Duodenal mucosa (tissue), 2 donors: ENCODE results near the gene APMAP.
"Not testable (repeated sequence)": the region's sequence is repeated elsewhere in the genome, so short reads cannot be mapped to it uniquely, and the experiment has no call there.

Experiments used
- H3K27ac ChIP-seq: one replicate; pipeline ENCODE4 v1.7.0; 2013; ENCODE audit warnings: low read depth, low read length
- H3K27me3 ChIP-seq, 2 donors: one replicate each; pipeline ENCODE4 v1.7.0; 2013; ENCODE audit warnings: low read length in 2 of 2, control low read depth in 1 of 2; ENCODE audit not compliant: insufficient read depth in 2 of 2, control insufficient read depth in 1 of 2
- H3K36me3 ChIP-seq, 2 donors: one replicate each; pipeline ENCODE4 v1.7.0; 2013; ENCODE audit warnings: low read length in 2 of 2, control low read depth in 1 of 2; ENCODE audit not compliant: insufficient read depth in 2 of 2, control insufficient read depth in 1 of 2
- H3K4me1 ChIP-seq, 2 donors: one replicate each; pipeline ENCODE4 v1.7.0; 2013; ENCODE audit warnings: low read length in 2 of 2, control low read depth in 1 of 2; ENCODE audit not compliant: insufficient read depth in 2 of 2, control insufficient read depth in 1 of 2
- H3K4me3 ChIP-seq, 2 donors: one replicate each; pipeline ENCODE4 v1.7.0; 2013; ENCODE audit warnings: low read length in 2 of 2, low read depth in 1 of 2
- H3K9ac ChIP-seq, 2 donors: one replicate each; pipeline ENCODE4 v1.7.0; 2013; ENCODE audit warnings: low read length in 2 of 2, low read depth in 1 of 2
- H3K9me3 ChIP-seq, 2 donors: one replicate each; pipeline ENCODE4 v1.7.0; 2013; ENCODE audit warnings: low read length in 2 of 2, control low read depth in 1 of 2; ENCODE audit not compliant: control insufficient read depth in 1 of 2

The APMAP gene

DNA sequence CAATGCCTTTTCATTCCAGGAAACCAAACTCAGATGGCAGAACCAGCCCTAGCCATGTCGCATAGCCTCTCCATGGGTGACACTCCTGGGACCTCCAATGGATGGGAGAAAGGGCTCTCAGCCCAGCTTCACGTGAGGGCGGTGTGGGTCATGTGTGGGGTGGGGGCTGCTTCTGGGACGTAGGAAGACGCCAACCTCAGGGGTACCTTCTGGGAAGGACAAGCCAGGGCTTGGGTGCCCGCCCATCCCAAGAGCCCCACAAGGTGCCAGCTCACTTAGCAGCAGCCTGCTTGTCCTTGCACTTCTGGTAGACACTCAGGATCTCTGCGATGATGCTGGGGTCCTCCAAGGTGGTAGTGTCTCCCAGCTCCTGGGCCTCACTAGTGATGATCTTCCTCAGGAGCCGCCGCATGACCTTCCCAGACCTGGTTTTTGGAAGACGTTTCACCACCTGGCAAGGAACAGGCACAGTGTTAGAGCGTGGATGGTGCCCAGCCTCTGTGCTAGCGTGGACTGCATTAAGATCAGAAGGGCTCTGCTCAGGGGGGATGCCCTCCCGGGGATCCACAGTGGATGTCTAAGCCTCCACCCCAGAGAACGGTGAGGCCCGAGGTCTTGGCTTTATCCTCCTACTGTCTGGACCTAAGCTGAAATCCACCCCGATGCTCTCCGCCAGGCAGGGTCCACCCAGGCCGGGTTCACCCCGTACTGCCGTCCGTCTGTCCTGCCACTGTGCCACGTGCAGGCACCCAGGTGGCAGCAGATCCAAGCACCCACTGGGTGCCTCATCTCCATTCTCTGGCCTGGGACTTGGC is 15.1 kb upstream of the APMAP start:
- no peaks in the 10 kb centered on the region for H3K9me3 ChIP-seq
- peaks cover 52 to 81% of the 10 kb centered on the region in 2 donors for H3K36me3 ChIP-seq

GRCh38 chr20:25006431-25007167 is 14.0 kb upstream of the APMAP start:
- no peak overlapping the region for H3K27ac ChIP-seq
- no peaks in the 10 kb centered on the region for H3K4me1 ChIP-seq
- peaks cover 43 to 72% of the 10 kb centered on the region in 2 donors for H3K36me3 ChIP-seq
- H3K27me3 ChIP-seq: no peaks in the 10 kb centered on the region
- H3K9me3 ChIP-seq: no peaks in the 10 kb centered on the region
- H3K9ac ChIP-seq: no peak overlapping the region
- no peak overlapping the region for H3K4me3 ChIP-seq

More for the DNA sequence above, 15.1 kb upstream of the APMAP start:
- Histone ChIP-seq H3K9ac (no peak overlapping the region), H3K27me3 (no peaks in the 10 kb centered on the region), H3K27ac (no peak overlapping the region), H3K4me3 (no peak overlapping the region), H3K4me1 (no peaks in the 10 kb centered on the region)

GRCh38 chr20:25005661-25006060 is 13.1 kb upstream of the APMAP start:
- Histone ChIP-seq H3K9ac (no peak overlapping the region), H3K36me3 (peaks cover 35 to 63% of the 10 kb centered on the region in 2 donors), H3K27me3 (no peaks in the 10 kb centered on the region), H3K4me1 (peaks cover 0 to 1% of the 10 kb centered on the region in 2 donors), H3K27ac (no peak overlapping the region), H3K9me3 (no peaks in the 10 kb centered on the region), H3K4me3 (no peak overlapping the region)

- Histone ChIP-seq H3K9ac (no peak overlapping the region), H3K36me3 (peaks cover 31 to 58% of the 10 kb centered on the region in 2 donors), H3K27me3 (no peaks in the 10 kb centered on the region), H3K9me3 (no peaks in the 10 kb centered on the region), H3K4me3 (no peak overlapping the region), H3K4me1 (peaks cover 0 to 5% of the 10 kb centered on the region in 2 donors), H3K27ac (no peak overlapping the region)
Measured at GRCh38 chr20:25005220-25005619, 12.7 kb upstream of the APMAP start.

GRCh38 chr20:25003002-25003401 is 10.5 kb upstream of the APMAP start:
- Histone ChIP-seq H3K4me3 (no peak overlapping the region), H3K27me3 (no peaks in the 10 kb centered on the region), H3K4me1 (peaks cover 17 to 27% of the 10 kb centered on the region in 2 donors), H3K27ac (no peak overlapping the region), H3K36me3 (peaks cover 14 to 36% of the 10 kb centered on the region in 2 donors), H3K9me3 (no peaks in the 10 kb centered on the region), H3K9ac (no peak overlapping the region)

DNA sequence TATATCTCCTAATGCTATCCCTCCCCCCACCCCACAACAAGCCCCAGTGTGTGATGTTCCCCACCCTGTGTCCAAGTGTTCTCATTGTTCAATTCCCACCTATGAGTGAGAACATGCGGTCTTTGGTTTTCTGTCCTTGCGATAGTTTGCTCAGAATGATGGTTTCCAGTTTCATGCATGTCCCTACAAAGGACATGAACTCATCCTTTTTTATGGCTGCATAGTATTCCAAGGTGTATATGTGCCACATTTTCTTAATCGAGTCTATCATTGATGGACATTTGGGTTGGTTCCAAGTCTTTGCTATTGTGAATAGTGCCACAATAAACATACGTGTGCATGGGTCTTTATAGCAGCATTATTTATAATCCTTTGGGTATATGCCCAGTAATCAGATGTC is 8.8 kb upstream of the APMAP start:
- H3K9me3 ChIP-seq, H3K27ac ChIP-seq, H3K4me3 ChIP-seq, H3K9ac ChIP-seq, H3K27me3 ChIP-seq: not testable (repeated sequence)
- Histone ChIP-seq H3K4me1 (peaks cover 32 to 42% of the 10 kb centered on the region in 2 donors), H3K36me3 (peaks cover 7 to 20% of the 10 kb centered on the region in 2 donors)

DNA sequence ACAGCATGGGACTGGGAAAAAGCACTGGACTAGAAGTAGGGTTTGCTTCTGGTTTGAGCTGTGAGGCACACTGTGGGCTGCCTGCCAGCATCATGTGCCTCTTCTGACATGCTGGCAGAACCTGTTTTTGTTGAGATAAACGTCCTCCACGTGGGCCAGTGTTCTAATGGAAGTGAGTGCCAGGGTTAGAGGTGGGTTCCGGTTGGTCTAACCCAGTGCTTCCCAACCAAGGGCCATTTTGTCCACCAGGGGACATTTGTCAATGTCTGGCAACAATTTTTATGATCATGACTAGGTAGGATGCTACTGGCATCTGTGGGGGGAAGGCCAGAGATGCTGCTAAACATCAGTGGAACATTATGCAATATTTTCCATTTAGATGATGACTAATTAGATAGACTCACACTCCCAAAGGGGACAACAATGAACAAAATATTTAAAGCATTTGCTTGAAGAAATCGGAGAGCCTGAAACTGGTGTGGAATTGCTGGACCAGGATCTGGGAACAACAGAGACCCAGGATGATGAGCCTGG is 7.8 kb upstream of the APMAP start:
- Histone ChIP-seq H3K36me3 (peaks cover 0 to 10% of the 10 kb centered on the region in 2 donors), H3K4me3 (no peak overlapping the region), H3K27ac (no peak overlapping the region), H3K4me1 (peaks cover 38 to 42% of the 10 kb centered on the region in 2 donors), H3K9me3 (no peaks in the 10 kb centered on the region), H3K9ac (no peak overlapping the region), H3K27me3 (no peaks in the 10 kb centered on the region)

- Histone ChIP-seq H3K9ac (no peak overlapping the region), H3K4me1 (peaks cover 42 to 47% of the 10 kb centered on the region in 2 donors), H3K36me3 (peaks cover 0 to 5% of the 10 kb centered on the region in 2 donors), H3K27me3 (no peaks in the 10 kb centered on the region), H3K9me3 (no peaks in the 10 kb centered on the region), H3K4me3 (no peak overlapping the region), H3K27ac (no peak overlapping the region)
Measured at GRCh38 chr20:24999568-24999967, 7.0 kb upstream of the APMAP start.

DNA sequence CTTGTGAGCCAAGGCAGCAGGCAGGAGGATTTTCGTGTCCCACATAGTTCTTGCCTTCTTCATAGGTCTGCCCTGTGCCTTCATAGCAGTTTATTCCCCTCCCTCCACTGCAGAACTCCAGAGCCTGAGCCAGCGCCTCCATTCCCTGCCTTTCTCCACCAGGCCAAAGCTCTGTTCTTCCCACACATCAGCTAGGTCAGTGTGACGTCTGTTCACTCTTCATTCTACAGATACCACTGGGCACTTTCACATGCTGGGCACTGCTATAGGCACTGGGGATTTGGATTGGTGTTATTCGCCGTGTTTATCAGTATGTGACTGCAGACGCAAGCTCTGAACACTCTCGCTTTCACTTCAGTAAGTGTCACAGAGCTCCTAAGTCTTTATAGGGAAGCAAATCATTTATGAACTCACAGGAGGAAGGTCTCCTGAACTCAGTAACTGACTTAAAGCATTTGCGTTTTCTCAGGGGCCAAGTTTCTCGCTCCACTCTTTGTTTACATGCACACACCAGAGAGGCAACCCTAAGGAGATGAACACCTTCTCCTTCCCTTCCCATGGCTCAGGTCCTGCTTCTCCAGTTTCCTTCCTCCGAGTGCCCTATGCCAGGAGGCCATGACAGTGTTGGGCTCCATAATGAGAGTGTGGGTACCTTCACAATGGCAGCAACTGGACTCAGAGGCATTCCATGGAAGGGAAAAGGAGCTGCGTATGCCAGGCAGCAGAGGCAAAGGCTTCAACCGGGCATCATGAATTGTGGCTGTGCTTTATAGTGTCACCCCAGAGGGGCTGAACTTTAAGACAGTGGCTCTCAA is 6.3 kb upstream of the APMAP start:
- H3K9ac ChIP-seq: peak overlapping the region; percentile 6 to 39
- H3K4me3 ChIP-seq: peak overlapping the region in 1 of 2 donors; percentile 53
- peaks cover 0 to 5% of the 10 kb centered on the region in 2 donors for H3K36me3 ChIP-seq
- no peaks in the 10 kb centered on the region for H3K9me3 ChIP-seq
- H3K27me3 ChIP-seq: no peaks in the 10 kb centered on the region
- peaks cover 44 to 47% of the 10 kb centered on the region in 2 donors for H3K4me1 ChIP-seq
- H3K27ac ChIP-seq: no peak overlapping the region
